ENCODE results near the gene RPS25.

DNA sequence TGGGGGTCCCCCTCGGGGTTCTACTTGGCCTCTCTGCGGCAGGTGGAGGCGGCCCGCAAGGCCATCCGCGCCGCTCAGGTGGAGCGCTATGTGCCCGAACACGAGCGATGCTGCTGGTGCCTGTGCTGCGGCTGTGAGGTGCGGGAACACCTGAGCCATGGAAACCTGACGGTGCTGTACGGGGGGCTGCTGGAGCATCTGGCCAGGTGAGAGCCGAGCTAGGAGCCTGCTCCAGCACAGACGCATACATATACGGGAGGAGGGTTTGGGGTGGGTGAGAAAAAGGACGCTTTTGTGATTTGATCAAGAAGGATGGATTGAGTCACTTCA lies 19.8 kb downstream of the RPS25 start:
- TF ChIP-seq GATA3 (IDR thresholded peaks at IDR 0.05; ENCODE audit: low read depth, low read length) = no peak
- TF ChIP-seq GATA2 (IDR thresholded peaks at IDR 0.05; ENCODE audit: low read depth, low read length) = no peak
